NCI-H774 (cell line): ENCODE data around the gene ZNF345.

Experiments
- DNase-seq: peaks from one replicate; lab custom pipeline; 2025; lab: John Stamatoyannopoulos, UW

The ZNF345 gene

DNA sequence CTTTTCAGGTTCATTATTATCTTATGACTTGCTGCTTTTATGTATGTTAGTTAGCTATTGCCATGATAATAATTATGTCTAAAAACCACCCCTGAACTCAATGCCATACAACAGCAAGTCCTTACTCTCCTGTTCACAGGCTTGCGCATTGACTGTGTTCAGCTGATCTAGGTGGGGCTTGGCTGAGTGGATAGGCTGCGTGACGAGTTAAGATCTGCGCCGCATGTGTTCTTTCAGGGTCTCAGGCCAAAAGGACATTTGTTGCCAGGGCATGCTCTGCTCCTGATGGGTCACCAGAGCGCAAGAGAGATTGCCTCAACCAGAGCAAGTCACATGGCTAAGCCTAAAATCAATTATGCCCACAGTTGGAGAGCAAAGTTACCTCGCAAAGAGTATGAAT lies 66.3 kb downstream of the ZNF345 start:
- no peak for DNase-seq

DNA sequence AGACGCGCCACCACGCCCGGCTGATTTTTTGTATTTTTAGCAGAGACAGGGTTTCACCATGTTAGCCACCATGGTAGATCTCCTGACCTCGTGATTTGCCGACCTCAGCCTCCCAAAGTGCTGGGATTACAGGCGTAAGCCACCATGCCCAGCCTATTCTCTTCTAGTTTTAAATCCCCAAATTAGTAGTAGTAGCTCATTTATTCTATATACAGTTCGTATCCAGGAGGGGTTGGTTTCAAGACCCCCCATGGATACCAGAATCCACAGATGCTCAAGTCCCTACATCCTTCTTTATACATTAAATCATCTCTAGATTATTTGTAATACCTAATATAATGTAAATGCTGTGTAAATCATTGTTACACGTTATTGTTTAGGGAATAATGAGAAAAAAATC lies 67.4 kb downstream of the ZNF345 start:
- DNase-seq = no peak
